Stimulated activated naive B cell treated with anti-CD40 and anti-IgM and Interleukin-4, amounts not matched to agents 10 μg/mL and 1 μg/mL and 100 μg/mL, for 72 hours (primary cell): ENCODE results near the gene DNER.

Experiments used
- ATAC-seq, 2 donors: fragments of 150-1000 bp; cut with Tn5 transposase; replicated peaks; 2 replicates each; pipeline ENCODE4 v1.10.0; 2021; ENCODE audit warnings: moderate library complexity in 1 of 2
- DNase-seq: peaks from one replicate; pipeline ENCODE4 v3.0.0; 2021
- H3K27ac Mint-ChIP-seq: one replicate; pipeline ENCODE4 v1.8.0; 2022; ENCODE audit warnings: mild to moderate bottlenecking, mixed read lengths
- H3K27me3 Mint-ChIP-seq, 2 donors: one replicate each; pipeline ENCODE4 v1.8.0; 2022; ENCODE audit warnings: mixed read lengths in 2 of 2
- H3K36me3 Mint-ChIP-seq, 2 donors: one replicate each; pipeline ENCODE4 v1.8.0; 2022; ENCODE audit warnings: mixed read lengths in 2 of 2, mild to moderate bottlenecking in 1 of 2
- H3K4me1 Mint-ChIP-seq, 2 donors: one replicate each; pipeline ENCODE4 v1.8.0; 2022; ENCODE audit warnings: mixed read lengths in 2 of 2, mild to moderate bottlenecking in 1 of 2
- H3K4me3 Mint-ChIP-seq, 2 donors: one replicate each; pipeline ENCODE4 v1.8.0; 2022; ENCODE audit warnings: mild to moderate bottlenecking in 2 of 2, mixed read lengths in 2 of 2, moderate library complexity in 1 of 2
- H3K9me3 Mint-ChIP-seq, 2 donors: one replicate each; pipeline ENCODE4 v1.8.0; 2022; ENCODE audit warnings: mixed read lengths in 2 of 2, mild to moderate bottlenecking in 1 of 2

DNER gene

GRCh38 chr2:229438430-229439159 lies 275.8 kb downstream of the DNER start:
- no peak overlapping the region for H3K4me3 Mint-ChIP-seq
- no peak overlapping the region for H3K27ac Mint-ChIP-seq
- no peak for ATAC-seq
- H3K4me1 Mint-ChIP-seq = no peaks in the 10 kb centered on the region
- H3K36me3 Mint-ChIP-seq = no peaks in the 10 kb centered on the region
- peaks cover 11 to 20% of the 10 kb centered on the region in 2 donors for H3K27me3 Mint-ChIP-seq
- DNase-seq = no peak
- peaks cover 0 to 4% of the 10 kb centered on the region in 2 donors for H3K9me3 Mint-ChIP-seq

GRCh38 chr2:229437467-229437866 lies 276.9 kb downstream of the DNER start:
- no peak for DNase-seq
- Mint-ChIP-seq H3K4me3 (no peak overlapping the region), H3K27ac (no peak overlapping the region), H3K27me3 (peaks cover 11 to 20% of the 10 kb centered on the region in 2 donors), H3K4me1 (no peaks in the 10 kb centered on the region), H3K36me3 (no peaks in the 10 kb centered on the region), H3K9me3 (peaks cover 0 to 4% of the 10 kb centered on the region in 2 donors)
- no peak for ATAC-seq

- no peak for DNase-seq
Observed at GRCh38 chr2:229434187-229434586, 280.2 kb downstream of the DNER start.

GRCh38 chr2:229433351-229433750 lies 281.0 kb downstream of the DNER start:
- no peak overlapping the region for H3K4me3 Mint-ChIP-seq
- peaks cover 8 to 14% of the 10 kb centered on the region in 2 donors for H3K27me3 Mint-ChIP-seq
- DNase-seq = no peak
- H3K27ac Mint-ChIP-seq = no peak overlapping the region
- no peak for ATAC-seq
- peaks cover 0 to 4% of the 10 kb centered on the region in 2 donors for H3K9me3 Mint-ChIP-seq
- H3K4me1 Mint-ChIP-seq = no peaks in the 10 kb centered on the region
- H3K36me3 Mint-ChIP-seq = no peaks in the 10 kb centered on the region

More at GRCh38 chr2:229434187-229434586, 280.2 kb downstream of the DNER start:
- Mint-ChIP-seq H3K27ac (no peak overlapping the region), H3K36me3 (no peaks in the 10 kb centered on the region), H3K4me3 (no peak overlapping the region), H3K9me3 (peaks cover 0 to 4% of the 10 kb centered on the region in 2 donors), H3K27me3 (peaks cover 3 to 8% of the 10 kb centered on the region in 2 donors), H3K4me1 (no peaks in the 10 kb centered on the region)
- ATAC-seq = no peak

- Mint-ChIP-seq H3K4me3 (no peak overlapping the region), H3K9me3 (peaks cover 0 to 4% of the 10 kb centered on the region in 2 donors), H3K36me3 (no peaks in the 10 kb centered on the region), H3K27me3 (peaks cover 8 to 26% of the 10 kb centered on the region in 2 donors), H3K4me1 (no peaks in the 10 kb centered on the region), H3K27ac (no peak overlapping the region)
- ATAC-seq (no peak), DNase-seq (no peak)
Observed at GRCh38 chr2:229431327-229431954, 282.9 kb downstream of the DNER start.

- Mint-ChIP-seq H3K27me3 (peaks cover 8 to 30% of the 10 kb centered on the region in 2 donors), H3K27ac (no peak overlapping the region), H3K9me3 (no peaks in the 10 kb centered on the region), H3K4me1 (no peaks in the 10 kb centered on the region), H3K4me3 (no peak overlapping the region), H3K36me3 (no peaks in the 10 kb centered on the region)
- ATAC-seq (no peak), DNase-seq (no peak)
Observed at GRCh38 chr2:229429589-229429988, 284.8 kb downstream of the DNER start.

GRCh38 chr2:229426464-229426863 lies 287.9 kb downstream of the DNER start:
- DNase-seq (no peak), ATAC-seq (no peak)
- H3K27ac Mint-ChIP-seq = no peak overlapping the region
- no peak overlapping the region for H3K4me3 Mint-ChIP-seq
- no peaks in the 10 kb centered on the region for H3K4me1 Mint-ChIP-seq
- peaks cover 12 to 36% of the 10 kb centered on the region in 2 donors for H3K27me3 Mint-ChIP-seq
- no peaks in the 10 kb centered on the region for H3K9me3 Mint-ChIP-seq
- no peaks in the 10 kb centered on the region for H3K36me3 Mint-ChIP-seq

- H3K4me3 Mint-ChIP-seq = no peak overlapping the region
- H3K27me3 Mint-ChIP-seq = peaks cover 15 to 36% of the 10 kb centered on the region in 2 donors
- H3K27ac Mint-ChIP-seq = no peak overlapping the region
- ATAC-seq (no peak), DNase-seq (no peak)
- peaks cover 0 to 2% of the 10 kb centered on the region in 2 donors for H3K9me3 Mint-ChIP-seq
- H3K4me1 Mint-ChIP-seq = no peaks in the 10 kb centered on the region
- H3K36me3 Mint-ChIP-seq = no peaks in the 10 kb centered on the region
Observed at GRCh38 chr2:229425598-229425997, 288.8 kb downstream of the DNER start.

GRCh38 chr2:229422063-229422462 lies 292.3 kb downstream of the DNER start:
- H3K27ac Mint-ChIP-seq = no peak overlapping the region
- no peak overlapping the region for H3K4me3 Mint-ChIP-seq
- peaks cover 0 to 4% of the 10 kb centered on the region in 2 donors for H3K9me3 Mint-ChIP-seq
- H3K4me1 Mint-ChIP-seq = peaks cover 0 to 6% of the 10 kb centered on the region in 2 donors
- DNase-seq (no peak), ATAC-seq (no peak)
- H3K27me3 Mint-ChIP-seq = peaks cover 6 to 18% of the 10 kb centered on the region in 2 donors
- no peaks in the 10 kb centered on the region for H3K36me3 Mint-ChIP-seq

- Mint-ChIP-seq H3K27me3 (peaks cover 6% of the 10 kb centered on the region in 2 donors), H3K9me3 (peaks cover 4 to 5% of the 10 kb centered on the region in 2 donors), H3K36me3 (no peaks in the 10 kb centered on the region), H3K4me1 (peaks cover 9 to 20% of the 10 kb centered on the region in 2 donors), H3K4me3 (no peak overlapping the region), H3K27ac (no peak overlapping the region)
- no peak for ATAC-seq
- DNase-seq = no peak
Observed at GRCh38 chr2:229419158-229419557, 295.2 kb downstream of the DNER start.

GRCh38 chr2:229417916-229418315 lies 296.4 kb downstream of the DNER start:
- no peak overlapping the region for H3K4me3 Mint-ChIP-seq
- DNase-seq (no peak), ATAC-seq (no peak)
- H3K27me3 Mint-ChIP-seq = peaks cover 0 to 6% of the 10 kb centered on the region in 2 donors
- H3K27ac Mint-ChIP-seq = no peak overlapping the region
- H3K36me3 Mint-ChIP-seq = no peaks in the 10 kb centered on the region
- H3K4me1 Mint-ChIP-seq = peaks cover 9 to 20% of the 10 kb centered on the region in 2 donors
- H3K9me3 Mint-ChIP-seq = peaks cover 4 to 5% of the 10 kb centered on the region in 2 donors

GRCh38 chr2:229417176-229417575 lies 297.2 kb downstream of the DNER start:
- Mint-ChIP-seq H3K27ac (no peak overlapping the region), H3K36me3 (no peaks in the 10 kb centered on the region), H3K4me1 (peaks cover 9 to 20% of the 10 kb centered on the region in 2 donors), H3K4me3 (no peak overlapping the region), H3K27me3 (peaks cover 0 to 3% of the 10 kb centered on the region in 2 donors), H3K9me3 (peaks cover 4 to 5% of the 10 kb centered on the region in 2 donors)
- ATAC-seq (no peak), DNase-seq (no peak)

- Mint-ChIP-seq H3K27ac (no peak overlapping the region), H3K27me3 (peaks cover 0 to 3% of the 10 kb centered on the region in 2 donors), H3K4me3 (no peak overlapping the region), H3K4me1 (peaks cover 9 to 20% of the 10 kb centered on the region in 2 donors), H3K36me3 (no peaks in the 10 kb centered on the region), H3K9me3 (peaks cover 4 to 5% of the 10 kb centered on the region in 2 donors)
- DNase-seq (no peak), ATAC-seq (peak; percentile 70 to 73)
Observed at GRCh38 chr2:229416116-229416694, 298.1 kb downstream of the DNER start.

- no peak for DNase-seq
- H3K27ac Mint-ChIP-seq = no peak overlapping the region
- H3K4me3 Mint-ChIP-seq = no peak overlapping the region
- H3K9me3 Mint-ChIP-seq = peaks cover 0 to 9% of the 10 kb centered on the region in 2 donors
- peaks cover 4 to 8% of the 10 kb centered on the region in 2 donors for H3K27me3 Mint-ChIP-seq
- no peak for ATAC-seq
- H3K4me1 Mint-ChIP-seq = peaks cover 9 to 20% of the 10 kb centered on the region in 2 donors
- H3K36me3 Mint-ChIP-seq = no peaks in the 10 kb centered on the region
Observed at GRCh38 chr2:229414631-229415030, 299.7 kb downstream of the DNER start.
